Suppressor macrophage (primary cell): Measurements from ENCODE around the gene SEMG2.

ENCODE experiments used
- DNase-seq, 4 experiments: peaks; one replicate each; pipeline ENCODE4 v3.0.0-alpha.2; 2020 to 2022

SEMG2 gene

GRCh38 chr20:45229264-45230056 lies 8.3 kb downstream of the SEMG2 start:
- DNase-seq: peak; percentile 47 to 71 (median 52)

- no peak for DNase-seq
Measured at GRCh38 chr20:45230631-45231030, 9.5 kb downstream of the SEMG2 start.

GRCh38 chr20:45235995-45236394 lies 14.8 kb downstream of the SEMG2 start:
- DNase-seq: peak in 2 of 4 experiments; percentile 7 to 13

- no peak for DNase-seq
Measured at GRCh38 chr20:45238139-45238538, 17.0 kb downstream of the SEMG2 start.

GRCh38 chr20:45246109-45246508 lies 24.9 kb downstream of the SEMG2 start:
- DNase-seq: no peak

GRCh38 chr20:45247865-45248264 lies 26.7 kb downstream of the SEMG2 start:
- no peak for DNase-seq

- DNase-seq: no peak
Measured at GRCh38 chr20:45248609-45249008, 27.4 kb downstream of the SEMG2 start.

GRCh38 chr20:45251884-45252560 lies 30.8 kb downstream of the SEMG2 start:
- DNase-seq: no peak

- DNase-seq: no peak
Measured at GRCh38 chr20:45253261-45253660, 32.1 kb downstream of the SEMG2 start.

GRCh38 chr20:45254383-45255262 lies 33.5 kb downstream of the SEMG2 start, which contains the start of gene SLPI:
Gene SLPI, minus strand, starts transcription at chr20:45254564. Its CDS starts 21 bp downstream, at chr20:45254543.
- peak; percentile 60 to 85 (median 78) for DNase-seq

GRCh38 chr20:45257161-45257560 lies 36.0 kb downstream of the SEMG2 start:
- DNase-seq: no peak

- peak in 2 of 4 experiments; percentile 2 to 8 for DNase-seq
Measured at GRCh38 chr20:45257711-45258110, 36.5 kb downstream of the SEMG2 start.

- DNase-seq: no peak
Measured at GRCh38 chr20:45258259-45258658, 37.1 kb downstream of the SEMG2 start.

- DNase-seq: no peak
Measured at GRCh38 chr20:45258664-45259063, 37.5 kb downstream of the SEMG2 start.

- no peak for DNase-seq
Measured at GRCh38 chr20:45263556-45264266, 42.5 kb downstream of the SEMG2 start.

- DNase-seq: no peak
Measured at GRCh38 chr20:45266977-45267376, 45.8 kb downstream of the SEMG2 start.

- DNase-seq: no peak
Measured at GRCh38 chr20:45268531-45268930, 47.4 kb downstream of the SEMG2 start.

- no peak for DNase-seq
Measured at GRCh38 chr20:45269056-45269455, 47.9 kb downstream of the SEMG2 start.

GRCh38 chr20:45269754-45270270 lies 48.6 kb downstream of the SEMG2 start:
- no peak for DNase-seq
